WTC11 (cell line): ENCODE measurements around the gene SCAF8. TPM values are rescaled to one million over a fixed set of nuclear protein-coding genes. Genes with fewer than 3 reads are reported as not detected.

Experiments
- ATAC-seq: fragments of 200-7000 bp; cut with Tn5 transposase; 2 replicates; pipeline ENCODE4 v1.10.0; 2021; ENCODE audit warnings: mild to moderate bottlenecking, moderate library complexity
- CTCF ChIA-PET: fragments of 300-600 bp; sonication (Branson Sonifier 250); formaldehyde crosslinking; loops from one replicate; lab custom pipeline; 2021; ENCODE audit warnings: antibody characterized with exemption; lab: Charles Lee
- POLR2A ChIA-PET: fragments of 350-600 bp; sonication (Branson Sonifier 250); formaldehyde crosslinking; loops from one replicate; lab custom pipeline; 2021; ENCODE audit warnings: antibody characterized with exemption; lab: Charles Lee
- DNase-seq: peaks from one replicate; pipeline ENCODE4 v3.0.0; 2021; ENCODE audit warnings: low spot score
- H3K27ac Mint-ChIP-seq: 2 replicates; pipeline ENCODE4 v1.8.0; 2021; ENCODE audit warnings: mixed read lengths
- H3K27me3 Mint-ChIP-seq: 2 replicates; pipeline ENCODE4 v1.8.0; 2021; ENCODE audit warnings: low read depth, mild to moderate bottlenecking, moderate library complexity, mixed read lengths
- H3K36me3 Mint-ChIP-seq: 2 replicates; pipeline ENCODE4 v1.8.0; 2021; ENCODE audit warnings: mixed read lengths
- H3K4me1 Mint-ChIP-seq: 2 replicates; pipeline ENCODE4 v1.8.0; 2022; ENCODE audit warnings: mixed read lengths
- H3K4me3 Mint-ChIP-seq: 2 replicates; pipeline ENCODE4 v1.8.0; 2021; ENCODE audit warnings: mild to moderate bottlenecking, moderate library complexity, mixed read lengths
- H3K9me3 Mint-ChIP-seq: 2 replicates; pipeline ENCODE4 v1.8.0; 2021; ENCODE audit warnings: mixed read lengths
- ATF1 ChIP-seq: sonication (generic); formaldehyde crosslinking; IDR thresholded peaks from 2 replicates; pipeline ENCODE4 v1.8.1; 2023; ENCODE audit warnings: mild to moderate bottlenecking, moderate library complexity, missing genetic modification reagents
- CBFB ChIP-seq: sonication (generic); formaldehyde crosslinking; IDR thresholded peaks from 2 replicates; pipeline ENCODE4 v1.8.1; 2022; ENCODE audit warnings: mild to moderate bottlenecking, low read depth, missing genetic modification reagents
- EMX1 ChIP-seq: fragments of 250-450 bp; sonication (Bioruptor Pico); IDR thresholded peaks from 2 replicates; pipeline ENCODE4 v1.8.0; 2021; ENCODE audit warnings: mild to moderate bottlenecking
- ESRRA ChIP-seq: sonication (generic); formaldehyde crosslinking; IDR thresholded peaks from 2 replicates; pipeline ENCODE4 v1.8.1; 2022; ENCODE audit warnings: mild to moderate bottlenecking, missing genetic modification reagents, borderline replicate concordance
- FOXP1 ChIP-seq: sonication (generic); formaldehyde crosslinking; IDR thresholded peaks from 2 replicates; pipeline ENCODE4 v1.8.0; 2022; ENCODE audit warnings: missing genetic modification reagents, mild to moderate bottlenecking, moderate library complexity, borderline replicate concordance
- HMGA2 ChIP-seq: fragments of 250-450 bp; sonication (Bioruptor Pico); IDR thresholded peaks from 2 replicates; pipeline ENCODE4 v1.4.0; 2021; ENCODE audit warnings: mild to moderate bottlenecking, moderate library complexity
- NR2C2 ChIP-seq: sonication (generic); formaldehyde crosslinking; IDR thresholded peaks from 2 replicates; pipeline ENCODE4 v1.8.0; 2022; ENCODE audit warnings: mild to moderate bottlenecking, missing genetic modification reagents
- NR3C1 ChIP-seq: sonication (generic); formaldehyde crosslinking; conservative IDR thresholded peaks from 2 replicates; pipeline ENCODE4 v1.8.1; 2023; ENCODE audit warnings: low read depth, mild to moderate bottlenecking, missing genetic modification reagents
- OVOL2 ChIP-seq: fragments of 250-450 bp; sonication (Bioruptor Pico); IDR thresholded peaks from 2 replicates; pipeline ENCODE4 v1.9.0; 2021; ENCODE audit warnings: mild to moderate bottlenecking, borderline replicate concordance
- RELA ChIP-seq: sonication (generic); formaldehyde crosslinking; IDR thresholded peaks from 2 replicates; pipeline ENCODE4 v1.8.1; 2022; ENCODE audit warnings: missing genetic modification reagents, mild to moderate bottlenecking, borderline replicate concordance
- SMAD4 ChIP-seq: sonication (generic); formaldehyde crosslinking; IDR thresholded peaks from 2 replicates; pipeline ENCODE4 v1.8.0; 2022; ENCODE audit warnings: mild to moderate bottlenecking, missing genetic modification reagents
- SOX15 ChIP-seq: fragments of 250-450 bp; sonication (Bioruptor Pico); IDR thresholded peaks from 2 replicates; pipeline ENCODE4 v1.9.0; 2021; ENCODE audit warnings: mild to moderate bottlenecking
- TEAD1 ChIP-seq: sonication (generic); formaldehyde crosslinking; IDR thresholded peaks from 2 replicates; pipeline ENCODE4 v1.8.0; 2022; ENCODE audit warnings: mild to moderate bottlenecking, missing genetic modification reagents
- TEAD4 ChIP-seq: sonication (generic); formaldehyde crosslinking; IDR thresholded peaks from 2 replicates; pipeline ENCODE4 v1.8.0; 2022; ENCODE audit warnings: mild to moderate bottlenecking, missing genetic modification reagents
- ZNF219 ChIP-seq: sonication (generic); formaldehyde crosslinking; IDR thresholded peaks from 2 replicates; pipeline ENCODE4 v1.8.0; 2023; ENCODE audit warnings: missing genetic modification reagents, mild to moderate bottlenecking, borderline replicate concordance
- ZNF263 ChIP-seq: sonication (generic); formaldehyde crosslinking; IDR thresholded peaks from 2 replicates; pipeline ENCODE4 v1.8.1; 2022; ENCODE audit warnings: low read depth, mild to moderate bottlenecking, moderate library complexity, missing genetic modification reagents
- ZNF416 ChIP-seq: fragments of 250-450 bp; sonication (Bioruptor Pico); IDR thresholded peaks from 2 replicates; pipeline ENCODE4 v1.9.0; 2021; ENCODE audit warnings: mild to moderate bottlenecking, inconsistent platforms
- ZNF423 ChIP-seq: fragments of 250-450 bp; sonication (Bioruptor Pico); IDR thresholded peaks from 2 replicates; pipeline ENCODE4 v2.1.2; 2022; ENCODE audit warnings: mild to moderate bottlenecking, moderate library complexity
- total RNA-seq: library from RNA; stranded (reverse); gene quantifications from 3 replicates; pipeline ENCODE4 v1.2.3, GENCODE V29; 2021
- TF ChIP-seq, protein P1 (sequence below): sonication (generic); formaldehyde crosslinking; IDR thresholded peaks from 2 replicates; pipeline ENCODE4 v1.8.0; 2023; ENCODE audit warnings: missing genetic modification reagents, mild to moderate bottlenecking, borderline replicate concordance
- TF ChIP-seq, protein P2 (sequence below): sonication (generic); formaldehyde crosslinking; IDR thresholded peaks from 2 replicates; pipeline ENCODE4 v1.8.0; 2022; ENCODE audit warnings: mild to moderate bottlenecking, missing genetic modification reagents
- TF ChIP-seq, protein P3 (sequence below): fragments of 250-450 bp; sonication (Bioruptor Pico); IDR thresholded peaks from 2 replicates; pipeline ENCODE4 v2.1.2; 2022; ENCODE audit warnings: mild to moderate bottlenecking, moderate library complexity
- TF ChIP-seq, protein P4 (sequence below): sonication (generic); formaldehyde crosslinking; IDR thresholded peaks from 2 replicates; pipeline ENCODE4 v1.8.0; 2022; ENCODE audit warnings: mild to moderate bottlenecking, missing genetic modification reagents
- TF ChIP-seq, protein P5 (sequence below): sonication (generic); formaldehyde crosslinking; IDR thresholded peaks from 2 replicates; pipeline ENCODE4 v1.8.1; 2023; ENCODE audit warnings: mild to moderate bottlenecking, missing genetic modification reagents
- TF ChIP-seq, protein P6 (sequence below): sonication (generic); formaldehyde crosslinking; IDR thresholded peaks from 2 replicates; pipeline ENCODE4 v1.8.1; 2022; ENCODE audit warnings: missing genetic modification reagents, borderline replicate concordance

SCAF8 gene
- total RNA-seq, 1 experiment from 2014 or later: 40.7 TPM

DNA sequence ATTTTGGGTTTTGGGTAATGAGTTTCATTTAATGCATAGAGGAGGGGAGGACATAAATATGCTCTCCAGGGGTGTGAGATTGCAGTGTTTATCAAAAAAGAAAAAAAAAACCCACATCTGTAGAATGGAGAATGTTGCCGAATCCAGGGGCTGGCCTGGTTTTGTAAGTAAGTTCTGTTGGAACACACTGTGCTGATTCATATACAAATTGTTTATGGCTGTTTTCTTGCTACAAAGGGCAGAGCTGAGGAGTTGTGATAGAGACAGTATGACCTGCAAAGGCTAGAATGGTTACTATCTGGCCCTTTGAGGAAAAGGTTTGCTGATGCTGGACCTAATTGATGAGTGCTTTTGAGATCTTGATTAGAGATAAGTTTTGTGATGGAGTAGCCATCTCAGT is 30.4 kb downstream of the SCAF8 start (continued):
- TF ChIP-seq, protein P1, sequence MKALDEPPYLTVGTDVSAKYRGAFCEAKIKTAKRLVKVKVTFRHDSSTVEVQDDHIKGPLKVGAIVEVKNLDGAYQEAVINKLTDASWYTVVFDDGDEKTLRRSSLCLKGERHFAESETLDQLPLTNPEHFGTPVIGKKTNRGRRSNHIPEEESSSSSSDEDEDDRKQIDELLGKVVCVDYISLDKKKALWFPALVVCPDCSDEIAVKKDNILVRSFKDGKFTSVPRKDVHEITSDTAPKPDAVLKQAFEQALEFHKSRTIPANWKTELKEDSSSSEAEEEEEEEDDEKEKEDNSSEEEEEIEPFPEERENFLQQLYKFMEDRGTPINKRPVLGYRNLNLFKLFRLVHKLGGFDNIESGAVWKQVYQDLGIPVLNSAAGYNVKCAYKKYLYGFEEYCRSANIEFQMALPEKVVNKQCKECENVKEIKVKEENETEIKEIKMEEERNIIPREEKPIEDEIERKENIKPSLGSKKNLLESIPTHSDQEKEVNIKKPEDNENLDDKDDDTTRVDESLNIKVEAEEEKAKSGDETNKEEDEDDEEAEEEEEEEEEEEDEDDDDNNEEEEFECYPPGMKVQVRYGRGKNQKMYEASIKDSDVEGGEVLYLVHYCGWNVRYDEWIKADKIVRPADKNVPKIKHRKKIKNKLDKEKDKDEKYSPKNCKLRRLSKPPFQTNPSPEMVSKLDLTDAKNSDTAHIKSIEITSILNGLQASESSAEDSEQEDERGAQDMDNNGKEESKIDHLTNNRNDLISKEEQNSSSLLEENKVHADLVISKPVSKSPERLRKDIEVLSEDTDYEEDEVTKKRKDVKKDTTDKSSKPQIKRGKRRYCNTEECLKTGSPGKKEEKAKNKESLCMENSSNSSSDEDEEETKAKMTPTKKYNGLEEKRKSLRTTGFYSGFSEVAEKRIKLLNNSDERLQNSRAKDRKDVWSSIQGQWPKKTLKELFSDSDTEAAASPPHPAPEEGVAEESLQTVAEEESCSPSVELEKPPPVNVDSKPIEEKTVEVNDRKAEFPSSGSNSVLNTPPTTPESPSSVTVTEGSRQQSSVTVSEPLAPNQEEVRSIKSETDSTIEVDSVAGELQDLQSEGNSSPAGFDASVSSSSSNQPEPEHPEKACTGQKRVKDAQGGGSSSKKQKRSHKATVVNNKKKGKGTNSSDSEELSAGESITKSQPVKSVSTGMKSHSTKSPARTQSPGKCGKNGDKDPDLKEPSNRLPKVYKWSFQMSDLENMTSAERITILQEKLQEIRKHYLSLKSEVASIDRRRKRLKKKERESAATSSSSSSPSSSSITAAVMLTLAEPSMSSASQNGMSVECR (CRISPR knock-in tag): no peak
- TF ChIP-seq NR2C2 (CRISPR knock-in tag): no peak
- TF ChIP-seq, protein P2, sequence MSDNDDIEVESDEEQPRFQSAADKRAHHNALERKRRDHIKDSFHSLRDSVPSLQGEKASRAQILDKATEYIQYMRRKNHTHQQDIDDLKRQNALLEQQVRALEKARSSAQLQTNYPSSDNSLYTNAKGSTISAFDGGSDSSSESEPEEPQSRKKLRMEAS (CRISPR knock-in tag): no peak
- TF ChIP-seq RELA (CRISPR knock-in tag): no peak
- TF ChIP-seq HMGA2 (CRISPR knock-in tag): no peak
- no peak for TF ChIP-seq SMAD4
- TF ChIP-seq TEAD4: no peak
- TF ChIP-seq, protein P3, sequence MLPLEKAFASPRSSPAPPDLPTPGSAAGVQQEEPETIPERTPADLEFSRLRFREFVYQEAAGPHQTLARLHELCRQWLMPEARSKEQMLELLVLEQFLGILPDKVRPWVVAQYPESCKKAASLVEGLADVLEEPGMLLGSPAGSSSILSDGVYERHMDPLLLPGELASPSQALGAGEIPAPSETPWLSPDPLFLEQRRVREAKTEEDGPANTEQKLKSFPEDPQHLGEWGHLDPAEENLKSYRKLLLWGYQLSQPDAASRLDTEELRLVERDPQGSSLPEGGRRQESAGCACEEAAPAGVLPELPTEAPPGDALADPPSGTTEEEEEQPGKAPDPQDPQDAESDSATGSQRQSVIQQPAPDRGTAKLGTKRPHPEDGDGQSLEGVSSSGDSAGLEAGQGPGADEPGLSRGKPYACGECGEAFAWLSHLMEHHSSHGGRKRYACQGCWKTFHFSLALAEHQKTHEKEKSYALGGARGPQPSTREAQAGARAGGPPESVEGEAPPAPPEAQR (CRISPR knock-in tag): no peak
- TF ChIP-seq ZNF416 (CRISPR knock-in tag): no peak
- TF ChIP-seq TEAD1 (CRISPR knock-in tag): no peak
- no peak for TF ChIP-seq SOX15

DNA sequence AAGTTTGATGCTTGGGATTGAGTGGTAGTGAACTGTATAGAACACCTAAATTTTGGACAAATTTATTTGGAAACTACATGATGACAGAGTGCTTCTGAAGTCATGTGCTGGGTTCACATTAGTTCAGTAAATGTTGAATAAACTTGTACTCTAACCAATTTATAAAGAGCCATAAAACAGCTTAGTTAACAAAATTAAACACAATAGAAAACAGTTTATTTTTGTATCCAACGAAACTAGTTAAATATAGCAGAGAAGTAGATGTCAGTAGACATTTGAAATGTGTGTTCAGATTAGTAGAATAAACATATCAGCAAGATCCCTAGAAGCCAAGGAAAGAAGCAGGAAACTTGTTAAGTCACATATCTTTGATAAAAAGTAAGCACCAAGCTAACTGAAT is 32.1 kb downstream of the SCAF8 start:
- H3K27ac Mint-ChIP-seq: no peak overlapping the region
- H3K36me3 Mint-ChIP-seq: peaks cover 3% of the 10 kb centered on the region; the same call in 1 of the 2 replicates
- POLR2A ChIA-PET: no interaction called here
- no peak for DNase-seq
- no peaks in the 10 kb centered on the region for H3K9me3 Mint-ChIP-seq
- ATAC-seq: no peak
- peaks cover 45% of the 10 kb centered on the region for H3K4me1 Mint-ChIP-seq
- TF ChIP-seq, protein P4, sequence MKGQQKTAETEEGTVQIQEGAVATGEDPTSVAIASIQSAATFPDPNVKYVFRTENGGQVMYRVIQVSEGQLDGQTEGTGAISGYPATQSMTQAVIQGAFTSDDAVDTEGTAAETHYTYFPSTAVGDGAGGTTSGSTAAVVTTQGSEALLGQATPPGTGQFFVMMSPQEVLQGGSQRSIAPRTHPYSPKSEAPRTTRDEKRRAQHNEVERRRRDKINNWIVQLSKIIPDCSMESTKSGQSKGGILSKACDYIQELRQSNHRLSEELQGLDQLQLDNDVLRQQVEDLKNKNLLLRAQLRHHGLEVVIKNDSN (CRISPR knock-in tag): no peak
- TF ChIP-seq, protein P5, sequence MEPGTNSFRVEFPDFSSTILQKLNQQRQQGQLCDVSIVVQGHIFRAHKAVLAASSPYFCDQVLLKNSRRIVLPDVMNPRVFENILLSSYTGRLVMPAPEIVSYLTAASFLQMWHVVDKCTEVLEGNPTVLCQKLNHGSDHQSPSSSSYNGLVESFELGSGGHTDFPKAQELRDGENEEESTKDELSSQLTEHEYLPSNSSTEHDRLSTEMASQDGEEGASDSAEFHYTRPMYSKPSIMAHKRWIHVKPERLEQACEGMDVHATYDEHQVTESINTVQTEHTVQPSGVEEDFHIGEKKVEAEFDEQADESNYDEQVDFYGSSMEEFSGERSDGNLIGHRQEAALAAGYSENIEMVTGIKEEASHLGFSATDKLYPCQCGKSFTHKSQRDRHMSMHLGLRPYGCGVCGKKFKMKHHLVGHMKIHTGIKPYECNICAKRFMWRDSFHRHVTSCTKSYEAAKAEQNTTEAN: no peak
- TF ChIP-seq ZNF423 (CRISPR knock-in tag): no peak
- TF ChIP-seq ZNF263 (CRISPR knock-in tag): no peak
- TF ChIP-seq NR3C1 (CRISPR knock-in tag): no peak
- H3K4me3 Mint-ChIP-seq: no peak overlapping the region
- H3K27me3 Mint-ChIP-seq: no peaks in the 10 kb centered on the region
- CTCF ChIA-PET: no interaction called here

DNA sequence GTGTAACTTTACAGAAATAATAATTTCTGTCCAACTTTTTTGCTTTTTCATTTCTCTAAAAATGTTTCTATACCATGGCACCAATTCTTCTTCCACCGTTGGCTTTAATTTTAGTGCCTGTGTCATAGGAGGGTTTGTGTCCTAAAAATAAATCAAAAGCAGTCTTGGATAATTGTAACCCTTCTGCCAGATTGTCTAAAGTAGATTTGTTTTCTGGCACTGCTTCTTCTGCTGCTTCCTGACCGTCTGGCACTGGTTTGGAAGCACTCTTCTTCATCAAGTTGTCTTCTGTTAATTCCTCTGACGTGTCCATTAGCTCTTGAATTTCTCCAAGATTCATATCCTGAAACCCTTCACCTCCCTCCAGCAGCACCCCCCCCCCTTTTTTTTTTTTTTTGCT is 33.1 kb downstream of the SCAF8 start:
- Mint-ChIP-seq H3K4me3 (no peak overlapping the region), H3K36me3 (peaks cover 3% of the 10 kb centered on the region; the same call in 1 of the 2 replicates), H3K4me1 (peaks cover 48% of the 10 kb centered on the region), H3K9me3 (no peaks in the 10 kb centered on the region), H3K27ac (no peak overlapping the region; the same call in 1 of the 2 replicates), H3K27me3 (no peaks in the 10 kb centered on the region)
- ATAC-seq (no peak), DNase-seq (no peak)
- POLR2A ChIA-PET: interaction anchor here (0.5 kb wide), 1 partner anchor 10 kb away, joined by 4 read pairs; no protein-coding TSS in a partner anchor
- CTCF ChIA-PET: interaction anchor here (1.1 kb wide), 1 partner anchor 102 kb away, joined by 4 read pairs; no protein-coding TSS in a partner anchor
- TF ChIP-seq FOXP1 (CRISPR knock-in tag): no peak
- TF ChIP-seq EMX1 (CRISPR knock-in tag): no peak
- TF ChIP-seq, protein P6, sequence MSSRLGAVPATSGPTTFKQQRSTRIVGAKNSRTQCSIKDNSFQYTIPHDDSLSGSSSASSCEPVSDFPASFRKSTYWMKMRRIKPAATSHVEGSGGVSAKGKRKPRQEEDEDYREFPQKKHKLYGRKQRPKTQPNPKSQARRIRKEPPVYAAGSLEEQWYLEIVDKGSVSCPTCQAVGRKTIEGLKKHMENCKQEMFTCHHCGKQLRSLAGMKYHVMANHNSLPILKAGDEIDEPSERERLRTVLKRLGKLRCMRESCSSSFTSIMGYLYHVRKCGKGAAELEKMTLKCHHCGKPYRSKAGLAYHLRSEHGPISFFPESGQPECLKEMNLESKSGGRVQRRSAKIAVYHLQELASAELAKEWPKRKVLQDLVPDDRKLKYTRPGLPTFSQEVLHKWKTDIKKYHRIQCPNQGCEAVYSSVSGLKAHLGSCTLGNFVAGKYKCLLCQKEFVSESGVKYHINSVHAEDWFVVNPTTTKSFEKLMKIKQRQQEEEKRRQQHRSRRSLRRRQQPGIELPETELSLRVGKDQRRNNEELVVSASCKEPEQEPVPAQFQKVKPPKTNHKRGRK (CRISPR knock-in tag): no peak
- no peak for TF ChIP-seq ATF1 (CRISPR knock-in tag)
- TF ChIP-seq CBFB (CRISPR knock-in tag): no peak
- no peak for TF ChIP-seq ESRRA (CRISPR knock-in tag)
- no peak for TF ChIP-seq ZNF219 (CRISPR knock-in tag)
- TF ChIP-seq OVOL2 (CRISPR knock-in tag): no peak
- TF ChIP-seq TEAD1 (CRISPR knock-in tag): no peak
